T-helper 17 cell (primary cell): ENCODE measurements around the gene HS2ST1. TPM values are rescaled to one million over a fixed set of nuclear protein-coding genes. Genes with fewer than 3 reads are reported as not detected.
"Not testable (repeated sequence)": the region's sequence is repeated elsewhere in the genome, so short reads cannot be mapped to it uniquely, and the experiment has no call there.

Experiments used
- ATAC-seq: fragments of 150-1000 bp; cut with Tn5 transposase; 2 replicates; pipeline ENCODE4 v1.10.0; 2021; ENCODE audit warnings: mild to moderate bottlenecking, moderate library complexity
- DNase-seq, 3 donors: peaks; one replicate each; pipeline versions ENCODE4 v3.0.0 to v3.0.0-alpha.2; 2020 to 2021
- H3K9me3 ChIP-seq: one replicate; pipeline ENCODE4 v1.7.0; 2013; ENCODE audit warnings: low read length, mild to moderate bottlenecking; ENCODE audit not compliant: control insufficient read depth, poor library complexity, severe bottlenecking
- H3K27ac Mint-ChIP-seq: one replicate; pipeline ENCODE4 v1.8.0; 2022; ENCODE audit warnings: mild to moderate bottlenecking, moderate library complexity, mixed read lengths
- H3K27me3 Mint-ChIP-seq: one replicate; pipeline ENCODE4 v1.8.0; 2022; ENCODE audit warnings: mixed read lengths
- H3K36me3 Mint-ChIP-seq: one replicate; pipeline ENCODE4 v1.8.0; 2022; ENCODE audit warnings: low read depth, mixed read lengths
- H3K4me1 Mint-ChIP-seq: one replicate; pipeline ENCODE4 v1.8.0; 2022; ENCODE audit warnings: mild to moderate bottlenecking, mixed read lengths
- H3K4me3 Mint-ChIP-seq: one replicate; pipeline ENCODE4 v1.8.0; 2022; ENCODE audit warnings: mild to moderate bottlenecking, moderate library complexity, mixed read lengths
- total RNA-seq, 4 donors: library from RNA in 2 of 4; stranded (reverse) in 2 of 4; gene quantifications; one replicate each; pipeline ENCODE4 v1.2.3 and lab custom pipeline; 2022 to 2026

Gene HS2ST1
- total RNA-seq (10 to 100 TPM; 11.7 to 12.0 TPM), total RNA-seq (lab: John Stamatoyannopoulos, UW) (15.1 to 20.3 reads per million in 2 donors)

DNA sequence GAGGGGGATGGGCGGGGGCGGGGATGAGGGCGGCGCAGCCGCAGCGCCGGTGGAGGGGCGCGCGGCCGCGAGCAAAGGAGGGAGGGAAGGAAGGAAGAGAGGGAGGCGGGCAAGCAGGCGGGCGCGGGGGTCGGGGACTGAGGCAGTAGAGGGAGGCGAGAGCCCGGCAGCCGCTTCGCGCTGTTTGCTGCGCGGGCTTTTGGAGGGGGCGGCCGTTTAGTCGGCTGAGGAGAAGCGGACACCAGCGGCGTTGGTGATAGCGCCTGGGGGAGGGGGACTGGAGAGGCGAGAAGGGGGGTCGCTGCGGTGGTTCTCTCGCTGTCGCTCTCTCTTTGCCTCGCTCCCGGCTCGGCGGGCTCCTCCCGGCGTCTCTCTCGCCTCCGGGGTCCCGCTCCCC is at the start of gene HS2ST1:
Gene HS2ST1, plus strand, starts transcription at position 35 of the 397 bp plus-strand sequence.
- ATAC-seq (no peak), DNase-seq (no peak)
- Mint-ChIP-seq H3K27ac (no peak within 1 kb of the TSS), H3K27me3 (no peaks in the 10 kb centered on the region), H3K4me3 (no peak within 1 kb of the TSS), H3K4me1 (peaks cover 34% of the 10 kb centered on the region), H3K36me3 (peaks cover 10% of the 10 kb centered on the region)
- no peaks in the 10 kb centered on the region for H3K9me3 ChIP-seq

DNA sequence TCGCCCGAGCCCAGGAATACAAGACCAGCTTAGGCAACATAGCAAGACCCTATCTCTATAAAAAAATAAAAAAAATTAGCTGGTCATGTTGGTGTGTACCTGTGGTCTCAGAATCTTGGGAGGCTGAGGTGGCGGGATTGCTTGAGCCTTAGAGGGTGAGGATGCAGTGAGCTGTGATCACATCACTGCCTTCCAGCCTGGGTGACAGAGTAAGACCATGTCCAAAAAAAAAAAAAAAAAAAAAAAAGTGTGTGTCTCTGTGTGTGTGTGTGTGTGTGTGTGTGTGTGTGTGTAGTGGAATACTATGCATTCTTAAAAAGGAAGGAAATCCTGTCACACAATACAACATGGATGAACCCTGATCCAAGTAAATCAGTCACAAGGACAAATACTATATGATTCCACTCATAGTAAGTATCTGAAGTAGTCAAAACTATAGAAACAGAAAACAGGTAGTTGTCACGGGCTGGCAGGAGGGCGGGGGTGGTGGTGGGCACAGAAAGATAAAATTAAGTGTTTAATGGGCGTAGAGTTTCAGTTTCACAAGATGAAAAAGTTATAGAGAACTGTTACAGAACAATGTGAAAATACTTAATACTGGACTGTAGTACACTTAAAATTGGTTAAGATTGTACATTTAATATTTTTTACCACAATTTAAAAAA is 48.3 kb upstream of the HS2ST1 start:
- Mint-ChIP-seq H3K27me3 (no peaks in the 10 kb centered on the region), H3K4me3 (no peak overlapping the region), H3K27ac (no peak overlapping the region), H3K36me3 (no peaks in the 10 kb centered on the region), H3K4me1 (peaks cover 8% of the 10 kb centered on the region)
- ATAC-seq (no peak), DNase-seq (no peak)
- H3K9me3 ChIP-seq = no peaks in the 10 kb centered on the region

DNA sequence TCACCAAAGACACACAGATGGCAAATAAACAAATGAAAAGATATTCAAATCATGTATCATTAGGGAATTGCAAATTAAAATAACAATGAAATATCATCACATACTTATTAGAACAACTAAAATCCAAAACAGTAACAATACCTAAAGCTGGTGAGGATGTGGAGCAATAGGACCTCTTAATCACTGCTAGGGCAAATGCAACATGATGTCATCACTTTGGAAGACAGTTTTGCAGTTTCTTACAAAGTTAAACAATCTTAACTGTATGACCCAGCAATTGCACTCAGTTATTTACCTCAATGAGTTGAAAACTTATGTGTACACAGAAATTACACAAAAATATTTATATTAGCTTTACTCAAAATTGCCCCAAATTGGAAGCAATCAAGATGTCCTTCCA is 47.8 kb upstream of the HS2ST1 start:
- no peaks in the 10 kb centered on the region for H3K27me3 Mint-ChIP-seq
- no peak overlapping the region for H3K27ac Mint-ChIP-seq
- no peak overlapping the region for H3K4me3 Mint-ChIP-seq
- DNase-seq (no peak), ATAC-seq (no peak)
- no peaks in the 10 kb centered on the region for H3K9me3 ChIP-seq
- H3K36me3 Mint-ChIP-seq = no peaks in the 10 kb centered on the region
- peaks cover 8% of the 10 kb centered on the region for H3K4me1 Mint-ChIP-seq

DNA sequence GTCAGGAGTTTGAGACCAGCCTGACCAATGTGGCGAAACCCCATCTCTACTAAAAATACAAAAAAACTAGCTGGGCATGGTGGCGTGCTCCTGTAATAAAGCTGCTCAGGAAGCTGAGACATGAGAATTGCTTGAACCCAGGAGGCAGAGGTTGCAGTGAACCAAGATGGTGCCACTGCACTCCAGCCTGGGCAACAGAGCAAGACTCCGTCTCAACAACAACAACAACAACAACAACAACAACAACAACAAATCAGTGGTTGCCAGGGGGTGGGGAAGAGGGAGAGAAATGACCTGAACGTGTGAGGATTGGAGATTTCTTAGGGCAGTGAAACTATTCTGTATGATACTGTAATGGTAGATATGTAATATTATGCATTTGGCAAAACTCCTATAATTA is 47.2 kb upstream of the HS2ST1 start:
- not testable (repeated sequence) for H3K27me3 Mint-ChIP-seq, H3K4me3 Mint-ChIP-seq, H3K36me3 Mint-ChIP-seq, DNase-seq, H3K9me3 ChIP-seq, ATAC-seq, H3K4me1 Mint-ChIP-seq
- peak overlapping the region; percentile 57 for H3K27ac Mint-ChIP-seq

DNA sequence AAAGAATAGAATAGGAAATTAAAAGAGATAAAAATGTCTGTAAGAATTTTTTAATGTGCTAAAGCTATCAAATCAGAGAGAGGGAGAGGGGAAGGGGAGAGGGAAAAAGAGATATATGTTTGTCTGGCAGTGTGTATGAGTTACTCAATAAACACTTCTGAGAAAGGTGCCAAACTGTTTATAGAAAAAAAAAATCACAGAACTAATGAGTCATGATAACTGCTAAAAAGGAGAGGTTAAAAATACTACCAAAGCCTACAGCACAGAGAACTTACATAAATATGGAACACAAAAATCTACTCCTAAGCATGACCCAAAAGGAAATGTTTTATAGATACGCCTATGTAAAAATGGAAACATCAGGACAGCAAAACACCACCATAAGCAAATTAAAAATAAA is 46.0 kb upstream of the HS2ST1 start:
- DNase-seq (no peak), ATAC-seq (no peak)
- H3K27me3 Mint-ChIP-seq = no peaks in the 10 kb centered on the region
- no peaks in the 10 kb centered on the region for H3K9me3 ChIP-seq
- H3K27ac Mint-ChIP-seq = peak overlapping the region; percentile 74
- H3K4me3 Mint-ChIP-seq = no peak overlapping the region
- H3K4me1 Mint-ChIP-seq = peaks cover 8% of the 10 kb centered on the region
- no peaks in the 10 kb centered on the region for H3K36me3 Mint-ChIP-seq

DNA sequence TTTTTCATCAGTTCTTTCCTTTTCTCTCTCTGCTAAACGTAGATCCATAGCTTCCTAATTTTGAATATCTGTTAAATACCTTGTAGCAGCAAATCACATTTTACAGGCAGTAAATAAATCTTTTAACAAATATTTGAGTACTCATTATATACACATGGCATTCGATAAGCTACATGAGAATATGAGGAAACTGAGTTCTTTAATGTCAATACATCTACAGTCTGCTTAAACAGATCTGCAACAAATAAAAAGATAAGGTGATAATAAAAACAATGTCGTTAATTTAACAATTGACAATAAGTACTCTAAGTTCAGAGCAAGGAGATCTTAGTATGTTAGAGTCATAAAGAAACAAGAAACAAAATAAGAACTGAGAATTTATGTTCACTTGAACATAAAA is 43.4 kb upstream of the HS2ST1 start:
- H3K27me3 Mint-ChIP-seq = no peaks in the 10 kb centered on the region
- no peak for ATAC-seq
- H3K36me3 Mint-ChIP-seq = peaks cover under 1% of the 10 kb centered on the region
- DNase-seq = no peak
- H3K27ac Mint-ChIP-seq = no peak overlapping the region
- no peaks in the 10 kb centered on the region for H3K9me3 ChIP-seq
- no peak overlapping the region for H3K4me3 Mint-ChIP-seq
- peaks cover 9% of the 10 kb centered on the region for H3K4me1 Mint-ChIP-seq

DNA sequence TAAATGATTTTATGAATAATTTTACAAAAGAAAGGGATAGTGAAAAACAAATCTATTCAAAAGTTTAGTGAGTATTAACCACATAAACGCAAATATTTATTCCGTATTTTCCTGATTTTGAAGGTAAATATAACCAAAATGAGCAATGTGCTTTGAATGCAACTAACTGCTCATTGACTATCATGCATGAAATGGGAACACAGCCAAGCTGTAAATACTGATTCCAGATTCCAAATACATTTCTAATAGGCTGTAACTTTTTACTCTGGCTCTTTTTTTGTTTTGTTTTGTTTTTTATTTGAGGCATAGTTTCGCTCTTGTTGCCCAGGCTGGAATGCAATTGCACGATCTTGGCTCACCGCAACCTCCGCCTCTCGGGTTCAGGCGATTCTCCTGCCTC is 42.3 kb upstream of the HS2ST1 start:
- peaks cover 5% of the 10 kb centered on the region for H3K36me3 Mint-ChIP-seq
- no peaks in the 10 kb centered on the region for H3K9me3 ChIP-seq
- H3K4me3 Mint-ChIP-seq = no peak overlapping the region
- no peak for DNase-seq
- no peaks in the 10 kb centered on the region for H3K27me3 Mint-ChIP-seq
- no peak overlapping the region for H3K27ac Mint-ChIP-seq
- ATAC-seq = no peak
- peaks cover 9% of the 10 kb centered on the region for H3K4me1 Mint-ChIP-seq

DNA sequence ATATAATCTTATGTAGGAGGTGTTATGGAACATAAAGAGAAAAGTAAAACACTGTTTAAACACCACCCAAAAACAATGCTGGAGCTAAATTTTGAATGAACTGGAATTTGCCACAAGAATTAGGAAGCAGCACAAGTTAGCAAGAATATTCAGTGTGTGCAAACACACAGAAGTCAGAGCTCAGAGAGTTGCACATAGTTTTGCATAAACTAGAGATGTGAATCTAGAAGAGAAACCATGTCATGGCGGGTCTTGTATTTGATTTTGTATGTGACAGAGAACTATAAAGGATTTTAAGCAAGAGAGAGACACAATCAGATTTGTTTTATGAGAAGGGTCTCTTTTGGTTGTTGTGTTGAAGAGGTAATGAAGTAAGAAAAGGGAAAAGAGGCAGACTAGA is 38.7 kb upstream of the HS2ST1 start:
- Mint-ChIP-seq H3K4me1 (peaks cover 8% of the 10 kb centered on the region), H3K4me3 (no peak overlapping the region), H3K27ac (no peak overlapping the region), H3K36me3 (peaks cover 5% of the 10 kb centered on the region), H3K27me3 (no peaks in the 10 kb centered on the region)
- no peaks in the 10 kb centered on the region for H3K9me3 ChIP-seq
- DNase-seq = no peak
- ATAC-seq = no peak

DNA sequence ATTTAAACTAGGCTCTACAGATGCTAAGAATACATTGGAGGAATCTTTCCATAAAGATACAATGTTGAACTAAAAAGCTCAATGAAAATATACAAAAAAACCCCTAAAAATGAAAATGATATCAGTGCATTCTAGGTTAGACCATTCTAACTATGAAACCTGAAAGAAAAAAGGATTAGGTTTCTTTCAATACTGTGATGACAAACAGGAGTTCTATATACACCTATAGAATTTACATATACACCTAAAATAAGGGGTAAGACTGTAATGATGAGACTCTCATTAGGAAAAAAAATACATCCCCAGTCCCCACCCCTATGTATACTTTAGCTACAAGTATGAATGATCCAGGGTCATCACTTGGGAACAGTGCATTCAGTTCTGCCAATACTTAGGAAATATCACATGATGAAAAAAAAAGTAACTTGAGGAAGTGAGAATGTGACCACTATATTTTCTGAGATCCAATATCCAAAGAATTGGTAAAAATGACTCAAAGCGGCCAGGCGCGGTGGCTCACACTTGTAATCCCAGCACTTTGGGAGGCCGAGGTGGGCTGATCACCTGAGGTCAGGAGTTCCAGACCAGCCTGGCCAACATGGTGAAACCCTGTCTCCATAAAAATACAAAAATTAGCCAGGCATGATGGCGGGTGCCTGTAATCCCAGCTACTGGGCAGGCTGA is 26.8 kb upstream of the HS2ST1 start:
- ATAC-seq (no peak), DNase-seq (no peak)
- H3K27ac Mint-ChIP-seq = peak overlapping the region; percentile 21
- H3K36me3 Mint-ChIP-seq = peaks cover 2% of the 10 kb centered on the region
- H3K27me3 Mint-ChIP-seq = no peaks in the 10 kb centered on the region
- H3K4me3 Mint-ChIP-seq = no peak overlapping the region
- no peaks in the 10 kb centered on the region for H3K9me3 ChIP-seq
- peaks cover 15% of the 10 kb centered on the region for H3K4me1 Mint-ChIP-seq

DNA sequence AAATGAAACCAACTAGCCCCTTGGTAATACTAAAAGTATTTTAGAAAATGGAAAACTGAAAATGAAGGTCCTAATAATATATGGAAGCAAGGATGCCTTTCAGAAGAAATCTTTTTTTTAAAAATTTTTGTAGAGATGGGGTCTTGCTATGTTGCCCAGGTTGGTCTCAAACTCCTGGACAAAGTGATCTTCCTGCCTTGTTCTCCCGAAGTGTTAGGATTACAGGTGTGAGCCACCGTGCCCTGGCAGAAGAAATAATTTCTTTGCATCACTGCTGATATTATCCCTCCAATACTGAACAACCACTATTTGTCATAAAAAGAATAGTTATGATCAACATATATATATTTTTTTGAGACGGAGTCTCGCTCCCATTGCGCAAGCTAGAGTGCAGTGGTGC is 26.1 kb upstream of the HS2ST1 start:
- Mint-ChIP-seq H3K27me3 (no peaks in the 10 kb centered on the region), H3K4me1 (peaks cover 12% of the 10 kb centered on the region), H3K36me3 (peaks cover 2% of the 10 kb centered on the region), H3K4me3 (no peak overlapping the region), H3K27ac (no peak overlapping the region)
- no peak for ATAC-seq
- no peaks in the 10 kb centered on the region for H3K9me3 ChIP-seq
- no peak for DNase-seq

DNA sequence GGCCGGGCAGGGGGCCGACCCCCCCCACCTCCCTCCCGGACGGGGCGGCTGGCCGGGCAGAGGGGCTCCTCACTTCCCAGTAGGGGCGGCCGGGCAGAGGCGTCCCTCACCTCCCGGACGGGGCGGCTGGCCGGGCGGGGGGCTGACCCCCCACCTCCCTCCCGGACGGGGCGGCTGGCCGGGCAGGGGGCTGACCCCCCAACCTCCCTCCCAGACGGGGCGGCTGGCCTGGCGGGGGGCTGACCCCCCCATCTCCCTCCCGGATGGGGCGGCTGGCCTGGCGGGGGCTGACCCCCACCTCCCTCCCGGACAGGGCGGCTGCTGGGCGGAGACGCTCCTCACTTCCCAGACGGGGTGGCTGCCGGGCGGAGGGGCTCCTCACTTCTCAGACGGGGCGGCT is 15.0 kb upstream of the HS2ST1 start:
- not testable (repeated sequence) for H3K36me3 Mint-ChIP-seq
- peaks cover 13% of the 10 kb centered on the region for H3K4me1 Mint-ChIP-seq

DNA sequence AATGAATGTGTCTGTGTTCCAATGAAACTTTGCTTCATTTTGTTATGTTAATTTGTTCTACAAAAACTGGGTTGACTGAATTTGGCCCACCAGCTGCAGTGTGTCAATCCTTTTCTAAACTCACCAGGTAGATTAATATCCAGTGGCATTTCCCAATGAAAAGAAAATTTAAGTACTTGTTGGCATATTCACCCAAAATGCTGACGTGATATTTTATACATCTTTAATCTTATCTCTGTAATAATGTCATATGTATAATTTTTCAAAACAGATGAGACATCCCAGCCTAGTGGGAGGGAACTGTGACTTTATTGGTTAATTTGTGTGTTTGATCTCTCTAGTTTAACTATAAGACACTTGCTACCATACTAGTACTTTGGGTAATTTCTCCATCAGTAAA is 8.6 kb upstream of the HS2ST1 start:
- Mint-ChIP-seq H3K36me3 (peaks cover 15% of the 10 kb centered on the region), H3K27me3 (no peaks in the 10 kb centered on the region), H3K4me3 (no peak overlapping the region), H3K4me1 (peaks cover 25% of the 10 kb centered on the region), H3K27ac (no peak overlapping the region)
- ATAC-seq (no peak), DNase-seq (no peak)
- no peaks in the 10 kb centered on the region for H3K9me3 ChIP-seq

More for the DNA sequence above, 15.0 kb upstream of the HS2ST1 start:
- H3K27ac Mint-ChIP-seq, H3K27me3 Mint-ChIP-seq, ATAC-seq, H3K9me3 ChIP-seq, H3K4me3 Mint-ChIP-seq, DNase-seq: not testable (repeated sequence)

DNA sequence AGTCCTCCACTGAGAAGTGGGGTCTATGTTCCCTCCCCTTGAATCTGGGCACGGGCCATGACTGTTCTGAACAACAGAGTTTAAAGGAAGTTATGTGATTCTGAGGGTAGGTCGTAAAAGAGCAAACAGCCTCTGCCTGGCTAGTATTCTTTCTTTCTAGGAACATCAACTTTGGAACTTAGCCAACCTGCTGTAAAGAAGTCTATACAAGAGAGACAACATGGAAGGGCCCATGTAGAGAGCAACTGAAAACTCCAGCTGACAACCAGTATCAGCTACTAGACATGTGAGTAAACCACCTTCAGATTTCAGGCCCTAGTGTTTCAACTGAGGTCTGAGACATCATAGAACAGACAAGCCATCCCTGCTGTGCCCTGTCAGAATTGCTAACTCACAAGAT is 8.0 kb upstream of the HS2ST1 start:
- ATAC-seq (no peak), DNase-seq (no peak)
- no peaks in the 10 kb centered on the region for H3K9me3 ChIP-seq
- no peaks in the 10 kb centered on the region for H3K27me3 Mint-ChIP-seq
- H3K4me1 Mint-ChIP-seq = peaks cover 30% of the 10 kb centered on the region
- no peak overlapping the region for H3K27ac Mint-ChIP-seq
- no peak overlapping the region for H3K4me3 Mint-ChIP-seq
- H3K36me3 Mint-ChIP-seq = peaks cover 17% of the 10 kb centered on the region
